Hematopoietic multipotent progenitor cell treated with erythropoietin and hydrocortisone succinate and interleukin-3 and kit ligand, for 4 days (in vitro differentiated cells): Measurements from ENCODE around the gene PNMA8A.
A peak's percentile ranks its signal among the peaks of the same experiment; 100 is the strongest.
"Not testable (repeated sequence)": the region's sequence is repeated elsewhere in the genome, so short reads cannot be mapped to it uniquely, and the experiment has no call there.

Experiments
- DNase-seq: peaks from one replicate; pipeline ENCODE4 v3.0.0-alpha.2; 2015

PNMA8A gene

GRCh38 chr19:46471116-46471733 is at the start of gene PNMA8A:
PNMA8A (minus strand) TSS chr19:46471563; CDS start chr19:46471035, 528 bp downstream.
- DNase-seq = no peak

DNA sequence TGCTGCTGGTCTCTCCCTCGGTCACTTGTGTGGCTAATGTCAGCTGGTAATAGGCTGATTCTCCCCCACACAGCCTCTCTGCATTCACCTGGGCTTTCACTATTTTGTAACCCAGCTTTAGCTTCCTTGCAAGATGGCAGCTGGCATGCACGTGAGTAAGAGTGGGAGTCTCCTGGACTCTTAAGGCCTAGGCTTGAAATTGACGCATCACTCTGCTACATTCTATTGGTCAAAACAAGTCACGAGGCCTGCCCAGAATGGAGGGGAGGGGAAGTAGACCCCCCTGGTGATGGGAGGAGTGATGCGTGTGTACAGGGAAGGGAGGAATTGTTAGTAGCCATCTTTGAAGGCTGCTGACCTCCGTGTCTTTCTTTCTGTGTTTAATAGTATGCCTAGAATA is 49.3 kb upstream of the PNMA8A start:
- DNase-seq = no peak

DNA sequence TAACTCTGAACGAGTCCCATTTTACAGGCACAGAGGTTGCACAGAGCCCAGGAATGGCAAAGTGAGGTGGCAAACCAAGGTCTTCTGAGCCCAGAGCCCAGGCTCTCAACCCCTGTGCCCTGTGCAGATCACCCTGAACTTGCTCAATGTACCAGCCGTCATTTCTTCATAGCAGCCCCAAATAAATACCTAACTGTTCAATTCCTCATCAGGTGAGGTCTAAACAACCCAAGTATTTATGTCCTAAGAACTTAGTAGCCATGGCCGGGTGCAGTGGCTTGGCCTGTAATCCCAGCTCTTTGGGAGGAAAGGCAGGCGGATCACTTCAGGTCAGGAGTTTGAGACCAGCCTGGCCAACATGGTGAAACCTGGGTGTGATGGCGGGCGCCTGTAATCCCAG is 46.1 kb upstream of the PNMA8A start:
- DNase-seq = no peak

DNA sequence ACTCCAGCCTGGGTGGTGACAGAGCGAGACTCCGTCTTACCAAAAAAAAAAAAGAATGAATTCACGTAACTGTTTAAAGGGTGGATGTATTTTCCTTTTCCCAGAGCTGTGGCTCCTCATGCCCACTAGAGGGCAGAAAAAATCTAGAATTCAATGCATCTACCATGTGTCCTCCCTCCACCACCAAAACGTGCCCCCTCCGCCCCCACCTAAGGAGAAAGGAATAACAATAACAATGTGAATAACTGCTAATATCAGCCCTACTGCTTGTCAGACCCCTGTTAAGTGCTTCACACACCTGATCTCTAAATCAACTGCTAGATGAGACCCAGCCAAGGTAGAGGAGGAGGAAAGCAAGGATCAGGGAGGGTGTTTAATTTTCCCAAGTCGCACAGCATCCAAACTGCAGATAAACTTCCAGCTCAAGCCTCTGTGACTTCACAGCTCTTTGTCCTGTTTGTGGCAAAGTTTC is 44.6 kb upstream of the PNMA8A start:
- peak; percentile 78 for DNase-seq

- no peak for DNase-seq
These were observed 43.9 kb upstream of the PNMA8A start for GRCh38 chr19:46515290-46515609.

- DNase-seq = no peak
These were observed 43.4 kb upstream of the PNMA8A start for GRCh38 chr19:46514589-46515289.

GRCh38 chr19:46513461-46514236 is 42.3 kb upstream of the PNMA8A start:
- peak; percentile 89 for DNase-seq

GRCh38 chr19:46511237-46511636 is 39.9 kb upstream of the PNMA8A start:
- no peak for DNase-seq

GRCh38 chr19:46508206-46508605 is 36.8 kb upstream of the PNMA8A start:
- DNase-seq = no peak

DNA sequence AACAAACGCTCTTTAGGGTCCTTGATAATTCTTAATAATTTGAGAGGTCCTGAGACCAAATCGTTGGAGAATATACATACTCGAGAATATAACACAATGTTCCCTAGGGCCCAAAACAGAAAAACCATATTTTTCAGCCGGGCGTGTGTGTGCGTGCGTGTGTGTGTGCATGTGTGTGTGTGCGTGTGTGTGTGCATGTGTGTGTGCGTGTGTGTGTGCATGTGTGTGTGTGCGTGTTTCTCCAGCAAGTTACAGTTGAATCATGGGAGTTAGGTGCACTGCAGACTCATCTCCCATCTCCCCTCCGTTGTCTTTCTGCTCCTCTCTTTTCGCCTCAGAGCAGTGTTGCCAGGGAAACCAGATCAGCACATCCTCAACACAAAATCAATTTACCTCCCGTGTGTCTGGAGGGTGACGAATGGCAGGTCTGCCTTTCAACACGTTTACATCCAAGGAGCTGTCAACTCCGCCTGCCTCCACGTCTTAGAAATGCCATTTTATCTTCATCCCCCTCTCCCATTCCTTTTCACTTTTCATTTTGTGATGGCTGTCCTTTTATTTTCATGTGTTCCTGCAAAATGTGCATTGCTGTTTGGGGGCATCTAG is 32.6 kb upstream of the PNMA8A start:
- no peak for DNase-seq

- no peak for DNase-seq
These were observed 31.5 kb upstream of the PNMA8A start for GRCh38 chr19:46502891-46503290.

DNA sequence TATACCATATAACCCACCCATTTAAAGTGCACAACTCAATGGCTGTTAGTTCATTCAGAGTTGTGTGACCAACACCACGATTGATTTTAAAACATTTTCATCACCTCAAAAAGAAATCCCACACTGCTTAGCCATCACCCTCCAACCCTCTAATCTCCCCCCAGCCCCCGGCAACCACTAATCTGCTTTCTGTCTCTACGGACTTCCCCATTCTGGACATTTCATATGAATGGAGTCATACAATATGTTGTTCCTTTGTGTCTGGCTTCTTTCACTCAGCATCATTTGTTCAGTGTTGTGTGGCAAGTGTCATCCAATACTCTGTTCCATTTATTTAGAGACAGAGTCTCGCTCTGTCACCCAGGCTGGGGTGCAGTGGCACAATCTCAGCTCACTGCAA is 28.3 kb upstream of the PNMA8A start:
- no peak for DNase-seq

GRCh38 chr19:46497773-46498172 is 26.4 kb upstream of the PNMA8A start:
- no peak for DNase-seq

DNA sequence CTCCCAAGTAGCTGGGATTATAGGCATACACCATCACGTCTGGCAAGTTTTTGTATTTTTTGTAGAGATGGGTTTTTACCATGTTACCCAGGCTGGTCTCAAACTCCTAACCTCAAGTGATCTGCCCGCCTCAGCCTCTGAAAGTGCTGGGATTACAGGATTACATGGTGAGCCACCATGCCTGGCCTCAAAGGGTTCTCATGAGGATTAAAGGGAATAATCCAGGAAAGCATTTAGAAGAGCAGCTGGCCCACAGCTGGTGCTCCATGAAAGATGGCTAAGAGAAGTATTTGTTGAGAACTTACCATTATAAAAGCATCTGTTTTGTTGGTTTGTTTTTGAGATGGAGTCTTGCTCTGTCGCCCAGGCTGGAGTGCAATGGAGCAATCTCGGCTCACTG is 25.5 kb upstream of the PNMA8A start:
- not testable (repeated sequence) for DNase-seq

DNA sequence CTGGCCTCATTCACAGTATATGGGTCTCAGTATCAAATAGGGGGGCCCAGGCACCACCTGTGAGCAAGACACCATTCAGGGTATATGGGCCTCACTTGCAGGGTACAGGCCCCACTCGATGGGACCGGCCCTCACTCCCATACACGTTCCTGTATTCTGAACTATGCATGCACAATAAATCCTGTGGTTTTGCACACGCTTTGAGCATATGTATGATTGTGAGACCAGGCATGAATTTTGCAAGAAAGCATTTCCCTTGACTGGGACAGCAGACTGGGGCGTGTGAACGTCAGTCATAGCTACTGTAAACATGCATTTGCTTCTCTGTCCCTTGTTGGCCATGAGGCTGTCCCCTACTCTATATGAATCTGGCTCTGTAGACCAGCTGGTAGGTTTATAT is 24.9 kb upstream of the PNMA8A start:
- no peak for DNase-seq

DNA sequence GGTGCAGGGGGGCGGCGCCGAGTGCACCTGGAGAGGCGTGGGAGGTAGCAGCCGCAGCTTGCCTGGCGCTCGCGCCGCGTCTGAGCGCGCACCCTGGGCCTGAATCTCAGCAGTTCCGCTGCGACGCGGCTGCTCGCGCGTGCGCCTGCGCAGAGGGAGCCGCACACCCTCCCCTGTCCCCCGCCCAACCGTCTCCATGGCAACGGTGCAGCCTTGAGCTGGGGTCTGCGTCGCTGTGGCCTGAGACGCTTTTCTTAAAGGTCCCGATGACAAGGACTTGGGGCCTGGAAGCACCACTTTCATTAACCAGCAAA is 24.4 kb upstream of the PNMA8A start, which contains the start of gene PNMA8B:
Gene PNMA8B (minus strand): TSS at position 82 of the 314 bp plus-strand sequence. CDS start 402 bp downstream, outside the sequence.
- peak; percentile 42 for DNase-seq

DNA sequence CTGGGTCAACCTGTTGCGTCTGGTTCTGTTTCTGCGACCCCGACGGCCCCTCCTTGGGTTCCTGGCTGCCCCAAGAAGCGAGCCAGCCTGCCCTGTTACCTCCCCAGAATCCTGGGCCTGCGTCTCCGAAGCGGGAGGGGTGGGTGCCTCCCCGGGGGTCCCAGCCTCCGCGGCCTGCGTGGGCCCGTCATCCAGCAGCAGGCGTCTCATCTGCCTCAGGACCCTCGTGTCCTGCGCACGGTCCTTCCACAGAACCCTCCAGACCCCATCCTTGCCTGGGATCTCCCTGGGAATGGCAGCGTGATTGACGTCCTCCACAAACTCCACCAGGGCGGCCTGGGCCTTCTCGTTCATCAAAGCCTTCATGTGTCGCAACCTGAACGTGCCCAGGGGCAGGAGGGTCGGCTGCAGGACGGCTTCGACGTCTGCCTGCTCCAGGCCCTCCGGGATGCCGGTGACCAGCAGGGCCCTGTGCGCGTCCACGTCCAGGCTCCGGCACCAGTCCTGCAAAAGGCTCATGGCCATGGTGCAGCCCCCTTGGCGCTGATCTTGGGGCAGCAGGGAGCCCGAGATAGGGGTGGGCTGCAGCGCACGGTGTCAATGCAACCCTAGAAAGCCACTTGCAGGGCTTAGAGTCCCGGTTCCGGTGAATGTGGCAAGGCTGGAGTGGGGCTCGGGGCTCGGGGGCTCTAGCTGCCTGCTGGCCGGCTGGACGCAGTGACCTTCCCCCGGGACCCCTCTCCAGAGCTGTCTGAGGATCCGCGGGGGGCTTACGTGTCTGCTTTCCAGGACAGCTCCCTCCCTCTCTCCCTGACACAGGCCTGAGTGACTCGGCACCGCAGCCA is 23.8 kb upstream of the PNMA8A start:
- DNase-seq = no peak

GRCh38 chr19:46494146-46494940 is 23.0 kb upstream of the PNMA8A start:
- DNase-seq = no peak

DNA sequence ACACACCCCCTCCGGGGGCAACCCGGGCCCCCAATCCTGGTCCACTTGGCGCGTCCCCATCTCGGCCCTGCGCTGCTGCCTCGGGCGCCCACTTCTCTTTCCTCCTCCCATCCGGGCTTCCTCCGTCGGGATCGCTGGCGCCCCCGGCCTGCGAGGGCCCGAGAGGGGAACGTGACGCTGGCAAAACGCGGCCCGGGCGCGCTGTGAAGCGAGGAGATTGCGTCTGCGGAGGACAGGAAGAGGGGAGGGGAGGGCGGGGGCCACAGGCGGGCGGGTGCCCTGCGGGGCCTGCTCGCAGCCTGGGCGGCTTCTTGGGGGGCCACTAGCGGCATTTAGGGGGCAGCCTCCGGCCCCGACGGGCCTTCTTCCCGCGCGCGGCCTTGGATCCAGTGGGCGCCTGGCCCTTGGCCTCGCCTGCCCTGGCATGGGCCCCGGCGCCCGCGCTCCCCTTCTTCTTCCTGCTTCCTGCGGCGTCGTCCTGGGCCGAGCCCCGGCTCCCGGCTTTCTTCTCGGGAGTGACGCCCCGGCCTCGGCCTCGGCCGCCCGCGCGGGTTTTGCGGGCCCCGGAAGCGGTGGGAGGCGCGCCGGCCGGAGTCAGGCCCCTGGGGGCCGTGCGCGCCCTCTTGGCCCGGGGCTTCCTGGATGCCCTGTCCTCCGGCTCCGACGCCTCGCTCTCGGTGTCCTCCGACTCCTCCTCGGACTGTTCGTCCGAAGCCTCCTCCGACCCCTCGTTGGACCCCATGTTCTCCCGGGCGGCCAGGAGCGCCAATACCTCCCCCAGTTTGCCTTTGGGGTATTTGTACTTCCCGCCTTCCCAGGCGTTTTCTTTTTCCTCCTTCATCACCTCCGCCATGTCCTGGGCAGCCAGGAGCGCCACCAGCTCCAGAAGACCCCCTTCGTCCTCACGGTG is 22.1 kb upstream of the PNMA8A start:
- DNase-seq = peak; percentile 20

- peak; percentile 24 for DNase-seq
These were observed 21.5 kb upstream of the PNMA8A start for GRCh38 chr19:46492841-46493235.
